DND-41 (cell line): ENCODE measurements around the gene CHD9.

ENCODE experiments used
- ATAC-seq: fragments of 200-7000 bp; cut with Tn5 transposase; 3 replicates; pipeline ENCODE4 v1.9.1; 2021; ENCODE audit warnings: low read depth; ENCODE audit not compliant: insufficient read depth
- DNase-seq: peaks from one replicate; pipeline ENCODE4 v3.0.0-alpha.2; 2020
- H2AFZ ChIP-seq: 2 replicates; pipeline ENCODE4 v1.6.0; 2012; ENCODE audit warnings: low read depth, low read length
- H3K27ac ChIP-seq: 2 replicates; pipeline ENCODE4 v1.5.1; 2012; ENCODE audit warnings: low read length, inconsistent platforms
- H3K27me3 ChIP-seq: fragments of 200-600 bp; sonication (generic); 2 replicates; pipeline ENCODE4 v1.6.0; 2012; ENCODE audit warnings: low read length, mild to moderate bottlenecking, inconsistent platforms; ENCODE audit not compliant: insufficient read depth, poor library complexity
- H3K36me3 ChIP-seq: 2 replicates; pipeline ENCODE4 v1.5.1; 2012; ENCODE audit warnings: low read length, inconsistent platforms; ENCODE audit not compliant: insufficient read depth
- H3K4me1 ChIP-seq: 2 replicates; pipeline ENCODE4 v1.5.1; 2012; ENCODE audit warnings: mild to moderate bottlenecking, low read length; ENCODE audit not compliant: insufficient read depth
- H3K4me2 ChIP-seq: 2 replicates; pipeline ENCODE4 v1.6.0; 2012; ENCODE audit warnings: mild to moderate bottlenecking, moderate library complexity, low read length, inconsistent platforms; ENCODE audit not compliant: insufficient read depth
- H3K4me3 ChIP-seq, 2 experiments: fragments of 200-600 bp in 1 of 2; shearing (Covaris generic) in 1 of 2; 2 replicates each; pipeline ENCODE4 v1.5.1; 2012 to 2016; ENCODE audit warnings: inconsistent platforms in 2 of 2, low read length in 2 of 2, mild to moderate bottlenecking in 2 of 2, low read depth in 1 of 2, moderate library complexity in 1 of 2
- H3K79me2 ChIP-seq: 2 replicates; pipeline ENCODE4 v1.6.0; 2012; ENCODE audit warnings: low read length, inconsistent platforms; ENCODE audit not compliant: insufficient read depth
- H3K9ac ChIP-seq: 2 replicates; pipeline ENCODE4 v1.6.0; 2012; ENCODE audit warnings: low read depth, mild to moderate bottlenecking, inconsistent platforms, low read length, moderate library complexity
- H3K9me3 ChIP-seq: 2 replicates; pipeline ENCODE4 v1.5.1; 2012; ENCODE audit warnings: low read length, moderate library complexity, mild to moderate bottlenecking, inconsistent platforms; ENCODE audit not compliant: insufficient read depth, severe bottlenecking
- H4K20me1 ChIP-seq: 2 replicates; pipeline ENCODE4 v1.6.0; 2012; ENCODE audit warnings: low read length; ENCODE audit not compliant: insufficient read depth
- EZH2 ChIP-seq: IDR thresholded peaks from 3 replicates; pipeline ENCODE4 v1.6.1; 2012; ENCODE audit warnings: borderline replicate concordance, low read depth, mild to moderate bottlenecking, moderate library complexity, low read length, inconsistent platforms; ENCODE audit not compliant: severe bottlenecking
- TF ChIP-seq, protein P1 (sequence below): IDR thresholded peaks from 2 replicates; pipeline ENCODE4 v1.5.1; 2012; ENCODE audit warnings: borderline replicate concordance, low read length, moderate library complexity, mild to moderate bottlenecking; ENCODE audit not compliant: poor library complexity, severe bottlenecking; ENCODE audit errors: extremely low read depth

The CHD9 gene

DNA sequence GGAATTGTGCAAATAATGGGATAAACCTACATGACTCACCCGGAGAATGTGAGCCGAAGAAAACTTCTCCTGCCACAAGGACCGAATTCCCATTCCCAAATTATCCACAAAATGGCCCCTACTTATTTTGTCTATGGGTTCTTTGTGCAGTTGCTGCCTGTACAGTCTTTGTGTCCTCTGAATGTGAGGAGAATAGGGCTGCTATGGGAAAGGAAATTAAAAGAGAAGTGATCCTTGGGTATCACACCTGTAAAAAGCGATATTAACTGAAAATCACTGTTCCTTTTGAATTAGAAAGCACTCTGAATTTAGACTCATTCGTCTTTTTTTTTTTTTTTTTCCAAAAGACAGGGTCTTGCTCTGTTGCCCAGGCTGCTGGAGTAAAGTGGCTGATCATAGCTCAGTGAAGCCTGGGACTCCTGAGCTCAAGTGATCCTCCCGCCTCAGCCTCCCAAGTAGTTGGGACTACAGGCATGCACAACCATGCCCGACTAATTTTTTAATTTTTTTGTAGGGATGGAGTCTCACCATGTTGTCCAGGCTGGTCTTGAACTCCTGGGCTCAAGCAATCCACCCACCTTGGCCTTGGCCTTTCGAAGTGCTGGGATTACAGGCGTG, 45.4 kb downstream of the CHD9 start:
- peak overlapping the region; percentile 31 to 60; a peak in 3 of 4 replicates for H3K4me3 ChIP-seq
- H3K36me3 ChIP-seq: no peaks in the 10 kb centered on the region
- no peak for DNase-seq
- ATAC-seq: no peak
- H3K9me3 ChIP-seq: no peaks in the 10 kb centered on the region
- H3K4me1 ChIP-seq: peaks cover 29% of the 10 kb centered on the region
- peak overlapping the region; percentile 84 for H3K27ac ChIP-seq
- H3K4me2 ChIP-seq: peak overlapping the region; percentile 84
- peak overlapping the region; percentile 61 for H3K9ac ChIP-seq
- H3K27me3 ChIP-seq: no peaks in the 10 kb centered on the region
- H4K20me1 ChIP-seq: no peaks in the 10 kb centered on the region
- peaks cover 64% of the 10 kb centered on the region for H3K79me2 ChIP-seq
- peak overlapping the region; percentile 67 for H2AFZ ChIP-seq
- TF ChIP-seq EZH2: no peak
- TF ChIP-seq, protein P1, sequence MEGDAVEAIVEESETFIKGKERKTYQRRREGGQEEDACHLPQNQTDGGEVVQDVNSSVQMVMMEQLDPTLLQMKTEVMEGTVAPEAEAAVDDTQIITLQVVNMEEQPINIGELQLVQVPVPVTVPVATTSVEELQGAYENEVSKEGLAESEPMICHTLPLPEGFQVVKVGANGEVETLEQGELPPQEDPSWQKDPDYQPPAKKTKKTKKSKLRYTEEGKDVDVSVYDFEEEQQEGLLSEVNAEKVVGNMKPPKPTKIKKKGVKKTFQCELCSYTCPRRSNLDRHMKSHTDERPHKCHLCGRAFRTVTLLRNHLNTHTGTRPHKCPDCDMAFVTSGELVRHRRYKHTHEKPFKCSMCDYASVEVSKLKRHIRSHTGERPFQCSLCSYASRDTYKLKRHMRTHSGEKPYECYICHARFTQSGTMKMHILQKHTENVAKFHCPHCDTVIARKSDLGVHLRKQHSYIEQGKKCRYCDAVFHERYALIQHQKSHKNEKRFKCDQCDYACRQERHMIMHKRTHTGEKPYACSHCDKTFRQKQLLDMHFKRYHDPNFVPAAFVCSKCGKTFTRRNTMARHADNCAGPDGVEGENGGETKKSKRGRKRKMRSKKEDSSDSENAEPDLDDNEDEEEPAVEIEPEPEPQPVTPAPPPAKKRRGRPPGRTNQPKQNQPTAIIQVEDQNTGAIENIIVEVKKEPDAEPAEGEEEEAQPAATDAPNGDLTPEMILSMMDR: no peak

DNA sequence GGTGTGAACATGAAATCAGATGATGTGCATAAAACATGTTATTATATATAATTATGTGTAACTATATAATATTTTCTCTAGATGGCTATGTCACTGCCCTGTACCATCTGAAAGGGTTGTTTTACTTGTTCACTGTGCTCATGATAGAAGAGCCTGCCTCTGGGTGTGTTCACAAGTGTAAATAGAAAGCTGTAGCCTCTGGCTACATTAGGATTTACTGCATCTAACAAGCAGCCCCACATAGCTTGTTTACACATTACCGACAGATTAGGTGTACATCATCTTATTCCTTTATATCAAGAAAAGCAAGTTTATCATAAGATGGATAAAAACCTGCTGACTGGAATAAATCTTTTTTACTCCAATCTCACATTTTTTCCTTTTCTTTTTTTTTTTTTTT, 46.1 kb downstream of the CHD9 start:
- Histone ChIP-seq H3K4me2 (no peak overlapping the region), H3K27ac (no peak overlapping the region), H3K9me3 (no peaks in the 10 kb centered on the region), H3K79me2 (peaks cover 61% of the 10 kb centered on the region), H3K4me3 (no peak overlapping the region), H3K36me3 (no peaks in the 10 kb centered on the region), H4K20me1 (no peaks in the 10 kb centered on the region), H3K27me3 (no peaks in the 10 kb centered on the region), H3K4me1 (peaks cover 29% of the 10 kb centered on the region), H3K9ac (no peak overlapping the region), H2AFZ (no peak overlapping the region)
- TF ChIP-seq, protein P1: no peak
- TF ChIP-seq EZH2: no peak
- ATAC-seq (no peak), DNase-seq (no peak)

DNA sequence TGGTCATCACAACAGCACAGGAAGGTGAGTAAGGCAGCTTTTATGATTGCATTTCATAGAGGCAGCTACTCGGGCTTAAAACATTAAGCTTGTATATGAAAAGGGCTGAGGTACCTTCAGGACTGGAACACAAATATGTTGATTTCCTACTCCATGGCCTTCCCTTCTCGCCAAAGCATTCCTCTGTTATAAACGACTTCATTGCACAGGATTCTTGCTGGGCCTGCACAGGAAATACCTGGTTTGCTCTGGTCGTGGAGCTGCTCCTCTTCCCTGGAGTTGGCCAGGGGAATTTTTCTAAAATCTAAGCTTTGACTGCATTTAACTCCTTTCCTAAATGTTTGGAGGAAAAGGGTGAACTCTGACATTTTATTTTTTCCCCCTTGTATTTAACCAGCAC, 49.0 kb downstream of the CHD9 start:
- Histone ChIP-seq H2AFZ (no peak overlapping the region), H3K9me3 (no peaks in the 10 kb centered on the region), H3K27ac (no peak overlapping the region), H3K4me1 (peaks cover 19% of the 10 kb centered on the region), H3K27me3 (no peaks in the 10 kb centered on the region), H3K36me3 (no peaks in the 10 kb centered on the region), H3K9ac (no peak overlapping the region), H3K79me2 (peaks cover 56% of the 10 kb centered on the region), H3K4me2 (no peak overlapping the region), H3K4me3 (no peak overlapping the region), H4K20me1 (no peaks in the 10 kb centered on the region)
- DNase-seq (no peak), ATAC-seq (no peak)
- no peak for TF ChIP-seq EZH2
- TF ChIP-seq, protein P1: no peak
